ENCODE data around the gene DMKN. TPM values are rescaled to one million over a fixed set of nuclear protein-coding genes. Genes with fewer than 3 reads are reported as not detected.

Gene DMKN
- total and polyA plus RNA-seq, 2 of the 4 experiments (the other 2 are of a cell fraction), result 0.36 to 2.4 TPM

- Histone ChIP-seq H2BK20ac (ENCODE audit: low read depth, low read length) (no peak overlapping the region), H2AFZ (replicated peaks; ENCODE audit: low read length, poor library complexity) (no peak overlapping the region), H3K9me3 (ENCODE audit: control insufficient read depth, insufficient read depth, low read length) (no peaks in the 10 kb centered on the region), H3K4ac (ENCODE audit: low read depth, low read length) (no peak overlapping the region), H2AK5ac (ENCODE audit: low read depth, low read length) (no peak overlapping the region), H3K4me1 (ENCODE audit: control insufficient read depth, insufficient read depth, low read length) (no peaks in the 10 kb centered on the region), H3K36me3 (ENCODE audit: control insufficient read depth, insufficient read depth, low read length) (peaks cover 2% of the 10 kb centered on the region; the same call in 1 of the 2 replicates), H3K79me1 (ENCODE audit: low read depth in 1 of 2, low read length in 2 of 2) (peaks cover 2 to 6% of the 10 kb centered on the region in 2 experiments; a peak in 2 of 4 replicates), H3K56ac (ENCODE audit: extremely low read depth, insufficient read depth, low read length) (no peak overlapping the region), H4K8ac (ENCODE audit: low read depth in 2 of 2, low read length in 2 of 2) (no peak overlapping the region), H4K91ac (ENCODE audit: insufficient read depth, low read depth, low read length) (no peak overlapping the region), H3K23ac (ENCODE audit: low read depth, low read length) (no peak overlapping the region), H2BK15ac (ENCODE audit: low read depth, low read length) (no peak overlapping the region), H3K9ac (ENCODE audit: low read depth, low read length) (no peak overlapping the region), H4K20me1 (ENCODE audit: insufficient read depth, low read length) (0 out of 2 replicates have a peak, but pooled peaks cover 7% of the 10 kb centered on the region), H3K27ac (ENCODE audit: insufficient read depth, low read length) (no peak overlapping the region), H3K9me1 (ENCODE audit: insufficient read depth, low read length) (0 out of 2 replicates have a peak, but pooled peaks cover 3% of the 10 kb centered on the region), H3K18ac (ENCODE audit: low read depth, low read length) (no peak overlapping the region), H3K14ac (replicated peaks; ENCODE audit: low read depth, low read length) (no peak overlapping the region), H2AK9ac (replicated peaks; ENCODE audit: low read depth, low read length, poor library complexity) (no peak overlapping the region), H2BK120ac (ENCODE audit: low read depth, low read length) (no peak overlapping the region), H3K27me3 (ENCODE audit: control insufficient read depth, insufficient read depth, low read length) (peaks cover 22% of the 10 kb centered on the region), H4K5ac (ENCODE audit: low read depth, low read length) (no peak overlapping the region), H3K4me3 (ENCODE audit: insufficient read depth, low read depth, low read length) (no peak overlapping the region), H2BK5ac (ENCODE audit: low read depth, low read length, poor library complexity, severe bottlenecking) (no peak overlapping the region), H3K4me2 (ENCODE audit: low read depth, low read length) (no peak overlapping the region)
- in situ Hi-C loops (cut with MboI; ENCODE audit: low sequenced_read_pairs), result no loop called here
- TF ChIP-seq MAFK (IDR thresholded peaks at IDR 0.05; ENCODE audit: low read depth, low read length) (no peak), CHD1 (IDR thresholded peaks at IDR 0.05; ENCODE audit: low read depth, low read length) (no peak), CEBPB (IDR thresholded peaks at IDR 0.05; ENCODE audit: low read depth, low read length) (no peak), MAZ (IDR thresholded peaks at IDR 0.05; ENCODE audit: borderline replicate concordance, low read depth, low read length) (no peak), MXI1 (IDR thresholded peaks at IDR 0.05; ENCODE audit: borderline replicate concordance, low read depth, low read length) (no peak), RAD21 (IDR thresholded peaks at IDR 0.05; ENCODE audit: low read length) (no peak), FOS (IDR thresholded peaks at IDR 0.05; ENCODE audit: low read depth, low read length) (no peak), RCOR1 (IDR thresholded peaks at IDR 0.05; ENCODE audit: insufficient replicate concordance, low read length) (no peak), ELK1 (IDR thresholded peaks at IDR 0.05; ENCODE audit: borderline replicate concordance, low read depth, low read length) (no peak), POLR2A (IDR thresholded peaks at IDR 0.05; ENCODE audit: low read depth, low read length) (no peak), BHLHE40 (IDR thresholded peaks at IDR 0.05; ENCODE audit: low read depth, low read length) (no peak), NFE2L2 (IDR thresholded peaks at IDR 0.05; ENCODE audit: low read depth, low read length) (no peak), USF2 (IDR thresholded peaks at IDR 0.05; ENCODE audit: low read depth, low read length) (no peak), SMC3 (IDR thresholded peaks at IDR 0.05; ENCODE audit: low read depth, low read length) (no peak), RFX5 (IDR thresholded peaks at IDR 0.05; ENCODE audit: low read depth, low read length) (no peak), CTCF (conservative IDR thresholded peaks at IDR 0.05; ENCODE audit: low read depth, low read length) (no peak)
- DNase-seq (no peak), ATAC-seq (ENCODE audit: low read depth) (no peak)
- no TSS peak for BruUV-seq (replicated peaks)
- POLR2A ChIA-PET (ENCODE audit: unreplicated experiment), result no interaction called here
- dilution Hi-C loops (cut with HindIII; ENCODE audit: low sequenced_read_pairs, unreplicated experiment), result no loop called here
- intact Hi-C loops (cut with micrococcal nuclease), result no loop called here
- 60% methylated on average over 3 of the region's 14 CpGs; no CpG with 5 or more reads in 1 of the 2 experiments for WGBS, 2 experiments (ENCODE audit: extremely low coverage in 2 of 2, insufficient read length in 1 of 2)
- CTCF ChIA-PET, result no interaction called here
Observed at GRCh38 chr19:35553385-35554000, 40.0 kb upstream of the DMKN start.

All from IMR-90 (cell line).